Activated CD8-positive, alpha-beta T cell treated with anti-CD3 and anti-CD28 coated beads for 36 hours (primary cell): ENCODE data around the gene HS1BP3. TPM values are rescaled to one million over a fixed set of nuclear protein-coding genes. Genes with fewer than 3 reads are reported as not detected.

Experiments used
- ATAC-seq: fragments of 200-7000 bp; cut with Tn5 transposase; one replicate; pipeline ENCODE4 v1.10.0; 2021; ENCODE audit warnings: mild to moderate bottlenecking, moderate library complexity
- CTCF ChIA-PET: fragments of 350-600 bp; sonication (Branson Sonifier 250); formaldehyde crosslinking; loops from one replicate; lab custom pipeline; 2021; ENCODE audit warnings: antibody characterized with exemption; lab: Charles Lee
- POLR2A ChIA-PET: fragments of 350-600 bp; sonication (Branson Sonifier 250); formaldehyde crosslinking; loops from one replicate; lab custom pipeline; 2021; ENCODE audit warnings: antibody characterized with exemption; lab: Charles Lee
- DNase-seq: peaks from one replicate; pipeline ENCODE4 v3.0.0-alpha.2; 2020
- H3K27ac Mint-ChIP-seq: one replicate; pipeline ENCODE4 v1.8.0; 2021; ENCODE audit warnings: mild to moderate bottlenecking, mixed read lengths
- H3K27me3 Mint-ChIP-seq: one replicate; pipeline ENCODE4 v1.8.0; 2021; ENCODE audit warnings: mixed read lengths
- H3K36me3 Mint-ChIP-seq: one replicate; pipeline ENCODE4 v1.8.0; 2021; ENCODE audit warnings: low read depth, mixed read lengths
- H3K4me1 Mint-ChIP-seq: one replicate; pipeline ENCODE4 v1.8.0; 2021; ENCODE audit warnings: low read depth, mixed read lengths
- H3K4me3 Mint-ChIP-seq: one replicate; pipeline ENCODE4 v1.8.0; 2021; ENCODE audit warnings: mild to moderate bottlenecking, moderate library complexity, mixed read lengths
- H3K9me3 Mint-ChIP-seq: one replicate; pipeline ENCODE4 v1.8.0; 2021; ENCODE audit warnings: mixed read lengths
- intact Hi-C: fragments of 100-400 bp; cut with micrococcal nuclease; formaldehyde crosslinking; loops from one replicate; pipeline ENCODE4 v1.10.0; 2022
- total RNA-seq, 2 experiments: library from RNA; stranded (reverse); gene quantifications; one replicate each; pipeline ENCODE4 v1.2.3, GENCODE V29; 2021
- TF ChIP-seq, protein P1 (sequence below): fragments of 200-600 bp; IDR thresholded peaks from one replicate; pipeline ENCODE4 v1.8.0; 2022; ENCODE audit warnings: antibody characterized with exemption, mild to moderate bottlenecking

Gene HS1BP3
- total RNA-seq, 2 experiments from 2014 or later, result 6.5 to 7.9 TPM

DNA sequence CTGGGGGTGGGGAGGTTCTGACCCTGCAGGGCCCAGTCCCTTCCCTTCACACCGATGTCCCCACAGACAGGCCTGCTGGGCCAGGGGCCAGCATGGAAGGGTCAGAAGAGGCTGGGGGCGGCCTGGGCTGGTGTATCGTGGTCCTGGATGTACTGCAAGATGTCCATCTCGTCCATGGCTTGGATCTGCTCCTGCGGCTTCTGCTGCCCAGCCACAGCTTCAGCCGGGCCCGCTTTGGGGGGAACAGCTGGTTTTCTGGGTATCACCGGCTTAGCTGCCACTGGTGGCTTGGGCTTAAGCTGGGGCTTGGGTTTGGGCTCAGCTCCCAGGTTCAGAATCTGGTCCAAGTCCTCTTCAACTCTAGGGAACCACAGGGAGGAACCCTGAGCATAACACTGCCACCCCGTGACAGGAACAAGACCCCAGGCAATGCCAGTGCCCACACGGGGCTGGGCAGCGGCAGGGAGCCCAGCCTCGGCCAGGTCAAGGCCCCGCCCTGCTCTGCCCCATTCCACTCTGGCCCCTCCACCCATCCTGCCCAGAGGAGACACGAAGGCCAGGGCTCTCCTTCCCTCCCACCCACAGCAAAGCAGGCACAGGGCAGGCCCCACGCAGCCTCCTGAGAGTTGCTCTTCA, 31.9 kb downstream of the HS1BP3 start:
- H3K9me3 Mint-ChIP-seq, result no peaks in the 10 kb centered on the region
- DNase-seq (no peak), ATAC-seq (no peak)
- CTCF ChIA-PET, result no interaction called here
- H3K4me1 Mint-ChIP-seq, result no peaks in the 10 kb centered on the region
- no peak overlapping the region for H3K4me3 Mint-ChIP-seq
- TF ChIP-seq, protein P1, sequence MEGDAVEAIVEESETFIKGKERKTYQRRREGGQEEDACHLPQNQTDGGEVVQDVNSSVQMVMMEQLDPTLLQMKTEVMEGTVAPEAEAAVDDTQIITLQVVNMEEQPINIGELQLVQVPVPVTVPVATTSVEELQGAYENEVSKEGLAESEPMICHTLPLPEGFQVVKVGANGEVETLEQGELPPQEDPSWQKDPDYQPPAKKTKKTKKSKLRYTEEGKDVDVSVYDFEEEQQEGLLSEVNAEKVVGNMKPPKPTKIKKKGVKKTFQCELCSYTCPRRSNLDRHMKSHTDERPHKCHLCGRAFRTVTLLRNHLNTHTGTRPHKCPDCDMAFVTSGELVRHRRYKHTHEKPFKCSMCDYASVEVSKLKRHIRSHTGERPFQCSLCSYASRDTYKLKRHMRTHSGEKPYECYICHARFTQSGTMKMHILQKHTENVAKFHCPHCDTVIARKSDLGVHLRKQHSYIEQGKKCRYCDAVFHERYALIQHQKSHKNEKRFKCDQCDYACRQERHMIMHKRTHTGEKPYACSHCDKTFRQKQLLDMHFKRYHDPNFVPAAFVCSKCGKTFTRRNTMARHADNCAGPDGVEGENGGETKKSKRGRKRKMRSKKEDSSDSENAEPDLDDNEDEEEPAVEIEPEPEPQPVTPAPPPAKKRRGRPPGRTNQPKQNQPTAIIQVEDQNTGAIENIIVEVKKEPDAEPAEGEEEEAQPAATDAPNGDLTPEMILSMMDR, result no peak
- no peaks in the 10 kb centered on the region for H3K36me3 Mint-ChIP-seq
- POLR2A ChIA-PET, result no interaction called here
- H3K27ac Mint-ChIP-seq, result no peak overlapping the region
- no peaks in the 10 kb centered on the region for H3K27me3 Mint-ChIP-seq
- intact Hi-C loops, result no loop called here

DNA sequence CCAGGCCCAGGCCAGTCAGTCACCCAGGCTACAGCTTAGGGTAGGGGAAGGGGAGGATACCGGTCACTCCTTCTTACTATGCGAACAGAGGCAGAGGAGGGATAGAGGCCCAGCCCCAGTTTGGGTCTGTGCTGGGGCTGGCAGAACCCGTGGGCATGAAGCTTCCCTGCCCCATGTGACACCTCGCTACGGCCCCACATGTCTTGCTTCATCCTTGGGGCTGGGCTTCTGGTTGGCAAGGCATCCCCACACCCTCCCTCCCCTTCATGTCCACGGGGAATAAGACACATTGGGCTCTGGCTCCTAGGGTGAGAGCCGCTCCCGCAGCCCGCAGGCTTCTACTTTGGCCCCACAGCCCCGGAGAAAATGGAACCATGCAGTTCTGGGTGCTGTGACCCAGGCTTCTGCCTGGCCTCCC, 32.4 kb downstream of the HS1BP3 start:
- no peaks in the 10 kb centered on the region for H3K27me3 Mint-ChIP-seq
- H3K36me3 Mint-ChIP-seq, result no peaks in the 10 kb centered on the region
- TF ChIP-seq, protein P1, result no peak
- no peak overlapping the region for H3K4me3 Mint-ChIP-seq
- H3K27ac Mint-ChIP-seq, result no peak overlapping the region
- DNase-seq, result no peak
- no peaks in the 10 kb centered on the region for H3K4me1 Mint-ChIP-seq
- ChIA-PET CTCF (interaction anchor here (0.9 kb wide), 1 partner anchor 207 kb away, joined by 4 read pairs; no protein-coding TSS in a partner anchor), POLR2A (no interaction called here)
- no peak for ATAC-seq
- intact Hi-C loops, result no loop called here
- H3K9me3 Mint-ChIP-seq, result no peaks in the 10 kb centered on the region

- POLR2A ChIA-PET, result no interaction called here
- no peak for DNase-seq
- CTCF ChIA-PET, result interaction anchor here (0.9 kb wide), 1 partner anchor 207 kb away, joined by 4 read pairs; no protein-coding TSS in a partner anchor
- no peak for ATAC-seq
- Mint-ChIP-seq H3K4me3 (no peak overlapping the region), H3K27me3 (no peaks in the 10 kb centered on the region), H3K4me1 (no peaks in the 10 kb centered on the region), H3K36me3 (no peaks in the 10 kb centered on the region), H3K9me3 (no peaks in the 10 kb centered on the region), H3K27ac (no peak overlapping the region)
- intact Hi-C loops, result no loop called here
- TF ChIP-seq, protein P1, result no peak
These were observed 32.9 kb downstream of the HS1BP3 start for GRCh38 chr2:20617892-20618467.

GRCh38 chr2:20617081-20617575, 33.8 kb downstream of the HS1BP3 start:
- DNase-seq, result no peak
- CTCF ChIA-PET, result no interaction called here
- no peaks in the 10 kb centered on the region for H3K4me1 Mint-ChIP-seq
- no peaks in the 10 kb centered on the region for H3K9me3 Mint-ChIP-seq
- H3K27ac Mint-ChIP-seq, result no peak overlapping the region
- intact Hi-C loops, result no loop called here
- H3K27me3 Mint-ChIP-seq, result no peaks in the 10 kb centered on the region
- no peak overlapping the region for H3K4me3 Mint-ChIP-seq
- POLR2A ChIA-PET, result no interaction called here
- H3K36me3 Mint-ChIP-seq, result no peaks in the 10 kb centered on the region
- TF ChIP-seq, protein P1, result no peak
- ATAC-seq, result no peak

- Mint-ChIP-seq H3K9me3 (no peaks in the 10 kb centered on the region), H3K27ac (no peak overlapping the region), H3K36me3 (no peaks in the 10 kb centered on the region), H3K27me3 (no peaks in the 10 kb centered on the region), H3K4me1 (no peaks in the 10 kb centered on the region), H3K4me3 (no peak overlapping the region)
- ATAC-seq (no peak), DNase-seq (no peak)
- TF ChIP-seq, protein P1, result no peak
- intact Hi-C loops, result no loop called here
- ChIA-PET CTCF (no interaction called here), POLR2A (interaction anchor here (0.7 kb wide), 1 partner anchor 351 kb away, joined by 3 read pairs; no protein-coding TSS in a partner anchor)
These were observed 34.5 kb downstream of the HS1BP3 start for GRCh38 chr2:20616341-20616871.
